Measurements from ENCODE around the gene SLC31A1.

GRCh38 chr9:113245894-113246293 lies 24.6 kb downstream of the SLC31A1 start:
- TF ChIP-seq CREB1 (CRISPR knock-in tag; IDR thresholded peaks at IDR 0.05; ENCODE audit: low read depth) = no peak
- TF ChIP-seq EZH2phosphoT487 (IDR thresholded peaks at IDR 0.05; ENCODE audit: unreplicated experiment) = no peak

All from GM23338 (cell line).